Muscle of back (tissue), 11 donors: ENCODE data around the gene UFSP2. TPM values are rescaled to one million over a fixed set of nuclear protein-coding genes. Genes with fewer than 3 reads are reported as not detected.

Experiments
- DNase-seq, 3 donors: peaks; one replicate each; pipeline versions ENCODE4 v3.0.0 to v3.0.0-alpha.2; 2013
- polyA plus RNA-seq, 10 donors: library from polyadenylated mRNA; unstranded; fragments of 120-200 nt; gene quantifications; one replicate each; pipeline ENCODE4 v1.2.1, GENCODE V29; 2013; ENCODE audit not compliant: insufficient read length in 10 of 10

The UFSP2 gene
- polyA plus RNA-seq, 10 donors, result 41.7 to 62.4 (median 49.5) TPM

DNA sequence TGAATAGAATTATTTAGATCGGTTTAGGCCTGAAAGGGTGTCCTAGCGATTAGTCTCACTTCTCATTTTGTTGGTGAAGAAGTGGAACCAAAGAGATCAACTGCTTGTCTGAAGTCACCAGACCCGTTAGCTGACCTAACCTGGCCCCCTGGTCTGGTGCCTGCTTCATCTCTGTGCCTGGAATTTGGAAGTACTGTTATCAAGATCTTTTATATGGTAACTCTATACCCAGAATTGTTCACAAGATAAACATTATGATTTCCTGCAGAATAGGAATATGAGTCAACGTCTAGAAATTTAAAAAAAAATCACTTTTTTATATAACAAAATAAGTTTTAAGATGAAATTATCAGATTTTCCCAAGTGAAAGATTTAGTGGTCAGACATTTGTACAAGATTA is 67.2 kb downstream of the UFSP2 start:
- no peak for DNase-seq

DNA sequence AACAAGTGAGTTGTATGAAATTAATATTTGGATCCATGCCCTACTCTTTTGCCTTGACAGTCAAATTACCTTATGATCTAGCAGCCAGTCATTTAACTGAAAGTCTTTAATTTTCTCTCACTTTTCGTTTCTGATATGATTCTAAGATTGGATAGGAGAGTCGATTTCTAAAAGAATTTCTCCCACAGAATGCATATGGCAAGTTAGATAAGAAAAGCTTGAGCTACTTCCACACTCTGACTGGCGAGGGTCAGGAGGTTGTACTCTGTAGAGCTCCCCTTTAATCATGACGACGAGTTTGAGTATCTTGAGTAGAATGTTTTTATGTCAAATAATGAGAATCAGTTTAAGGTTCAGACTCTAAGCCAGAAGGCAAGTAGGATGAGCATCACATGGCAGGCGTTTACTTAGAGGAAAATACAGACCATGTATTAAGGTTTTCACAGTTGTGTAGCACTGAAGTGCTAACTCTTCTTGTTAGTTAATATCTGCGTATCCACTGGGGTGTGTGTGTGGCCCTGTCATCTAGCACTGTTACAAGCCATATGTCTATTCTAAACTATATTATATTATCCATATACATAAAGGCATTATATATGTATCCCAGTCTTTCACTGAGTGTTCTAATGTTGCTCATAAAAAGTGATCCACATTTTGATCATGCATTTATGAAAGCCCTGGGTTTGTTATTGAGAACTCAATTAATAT is 67.9 kb downstream of the UFSP2 start:
- DNase-seq, result no peak

DNA sequence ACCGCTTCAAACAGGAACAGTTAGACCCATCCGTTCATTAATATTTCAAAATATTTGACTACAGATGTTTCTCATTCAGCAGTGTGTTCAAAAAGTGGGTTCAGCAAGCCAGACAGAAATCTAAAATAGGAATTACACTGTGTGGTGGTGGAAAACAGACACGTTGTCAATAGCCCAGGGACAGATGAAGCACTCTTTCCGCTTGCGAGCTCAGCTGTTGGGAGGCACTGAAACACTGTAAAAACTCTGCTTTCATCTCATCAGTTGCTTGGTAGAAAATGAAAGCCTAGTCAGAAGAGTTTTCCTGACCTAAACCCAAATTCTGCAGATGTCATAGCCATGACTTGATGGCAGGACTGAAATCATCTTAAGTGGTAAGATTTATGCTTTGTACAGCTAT is 68.6 kb downstream of the UFSP2 start:
- DNase-seq, result peak in 2 of 3 donors; percentile 54 to 73

DNA sequence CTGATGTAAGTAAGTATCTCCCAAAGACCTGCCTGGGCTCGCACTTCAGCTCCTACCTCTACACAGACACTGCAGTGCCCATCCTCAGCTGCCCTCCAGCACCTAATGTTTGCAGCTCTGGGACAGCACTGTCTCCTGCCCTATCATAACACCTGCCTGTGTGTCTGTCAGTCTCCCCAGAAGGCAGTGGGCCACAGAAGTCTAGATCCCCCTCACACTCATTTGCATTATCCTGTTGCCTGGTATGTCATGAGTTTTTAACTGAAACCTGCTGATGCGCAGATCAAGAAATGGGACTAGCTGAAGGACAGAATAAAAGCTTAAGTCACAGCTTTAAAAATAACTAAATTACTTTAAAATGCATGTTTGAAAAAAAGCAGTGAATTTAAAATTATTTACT is 73.0 kb downstream of the UFSP2 start:
- DNase-seq, result no peak

DNA sequence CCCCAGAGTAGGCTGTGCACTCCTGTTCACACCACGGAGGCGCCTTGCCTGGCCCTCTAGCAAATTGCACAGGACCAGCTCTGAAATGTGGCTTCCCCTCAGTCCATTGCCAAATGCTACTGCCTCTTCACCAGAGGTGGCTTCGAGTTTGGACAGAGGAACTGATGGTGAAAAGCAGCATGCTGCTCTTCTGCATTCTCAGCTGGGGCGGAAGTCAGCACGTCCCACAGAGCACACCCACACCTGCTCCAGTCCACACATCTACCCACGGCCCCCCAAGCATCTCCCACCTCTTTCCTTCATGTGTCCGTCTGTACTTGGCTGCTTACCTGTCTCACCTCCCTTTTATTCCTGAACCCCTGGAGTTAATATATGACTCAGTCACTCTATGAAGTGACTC is 73.6 kb downstream of the UFSP2 start:
- DNase-seq, result no peak

DNA sequence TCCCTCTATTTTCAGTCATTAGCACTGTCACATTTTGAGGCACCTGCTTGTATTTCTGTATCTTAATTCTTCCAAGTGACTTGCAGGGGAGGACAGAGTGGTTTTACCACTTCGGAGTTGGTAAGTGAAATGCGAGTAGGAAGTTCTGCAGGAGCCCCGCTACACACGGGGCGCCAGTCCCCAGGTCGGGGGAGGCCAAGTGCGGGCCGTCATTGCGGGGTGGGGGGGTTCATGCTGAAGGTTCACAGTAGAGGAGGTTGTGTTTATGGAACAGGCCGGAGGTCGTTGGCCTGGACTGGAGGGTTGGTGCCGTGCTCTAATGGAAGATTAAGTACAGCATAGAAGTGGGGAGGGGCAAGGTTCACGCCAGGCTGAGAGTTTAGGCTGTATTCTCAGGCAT is 74.1 kb downstream of the UFSP2 start:
- no peak for DNase-seq

Other genes with a start within 250 kb of the UFSP2 start
- gene CFAP97, start 222.0 kb downstream of the UFSP2 start, polyA plus RNA-seq, result 10 to 100 TPM; 22.4 to 40.9 (median 28.8) TPM
- gene SNX25, start 216.4 kb downstream of the UFSP2 start, polyA plus RNA-seq, result 10 to 100 TPM in 1 of 10 donors, 1 to 10 TPM in 9; 7.2 to 11.8 (median 8.2) TPM
- gene LRP2BP, start 30.0 kb downstream of the UFSP2 start, polyA plus RNA-seq, result 1 to 10 TPM; 2.2 to 6.8 (median 4.2) TPM
- 10 to 100 TPM; 12.3 to 32.0 (median 28.2) TPM for gene ANKRD37, start 29.1 kb downstream of the UFSP2 start, polyA plus RNA-seq
- 1 to 10 TPM; 1.0 to 2.1 (median 1.5) TPM for gene CCDC110, start 45.8 kb upstream of the UFSP2 start, polyA plus RNA-seq
- 100 to 1,000 TPM; 219 to 636 (median 486) TPM for gene PDLIM3, start 109.5 kb upstream of the UFSP2 start, polyA plus RNA-seq